Medulla oblongata (tissue), 1 donor: ENCODE data around the gene ADORA3.
A peak's percentile ranks its signal among the peaks of the same experiment; 100 is the strongest.

Experiments
- DNase-seq: peaks from one replicate; pipeline ENCODE4 v3.0.0-alpha.2; 2015; ENCODE audit errors: extremely low spot score

The ADORA3 gene

GRCh38 chr1:111474521-111474920 lies 28.9 kb downstream of the ADORA3 start:
- no peak for DNase-seq

GRCh38 chr1:111474106-111474505 lies 29.3 kb downstream of the ADORA3 start:
- DNase-seq = no peak

- no peak for DNase-seq
Observed at GRCh38 chr1:111471538-111471937, 31.9 kb downstream of the ADORA3 start.

GRCh38 chr1:111471012-111471411 lies 32.4 kb downstream of the ADORA3 start:
- peak; percentile 86 for DNase-seq

- DNase-seq = no peak
Observed at GRCh38 chr1:111470596-111470995, 32.8 kb downstream of the ADORA3 start.

- no peak for DNase-seq
Observed at GRCh38 chr1:111469539-111469938, 33.9 kb downstream of the ADORA3 start.

GRCh38 chr1:111468717-111469100 lies 34.7 kb downstream of the ADORA3 start:
- DNase-seq = no peak

- no peak for DNase-seq
Observed at GRCh38 chr1:111467865-111468716, 35.3 kb downstream of the ADORA3 start.

- no peak for DNase-seq
Observed at GRCh38 chr1:111466480-111466879, 37.0 kb downstream of the ADORA3 start.

GRCh38 chr1:111465754-111466153 lies 37.7 kb downstream of the ADORA3 start:
- DNase-seq = no peak

GRCh38 chr1:111463029-111463683 lies 40.3 kb downstream of the ADORA3 start:
- DNase-seq = no peak

GRCh38 chr1:111462370-111463028 lies 40.9 kb downstream of the ADORA3 start:
- DNase-seq = no peak

GRCh38 chr1:111461765-111462164 lies 41.7 kb downstream of the ADORA3 start:
- DNase-seq = no peak

GRCh38 chr1:111455642-111456031 lies 47.8 kb downstream of the ADORA3 start:
- no peak for DNase-seq

GRCh38 chr1:111454859-111455641 lies 48.4 kb downstream of the ADORA3 start:
- DNase-seq = no peak

GRCh38 chr1:111453706-111454105 lies 49.7 kb downstream of the ADORA3 start:
- no peak for DNase-seq

- DNase-seq = no peak
Observed at GRCh38 chr1:111452581-111452980, 50.9 kb downstream of the ADORA3 start.

- no peak for DNase-seq
Observed at GRCh38 chr1:111450185-111450584, 53.2 kb downstream of the ADORA3 start.

GRCh38 chr1:111449703-111450017 lies 53.8 kb downstream of the ADORA3 start:
- DNase-seq = no peak
